ENCODE measurements around the gene NEK7.
A peak's percentile ranks its signal among the peaks of the same experiment; 100 is the strongest.
"Not testable (repeated sequence)": the region's sequence is repeated elsewhere in the genome, so short reads cannot be mapped to it uniquely, and the experiment has no call there.

Gene NEK7

DNA sequence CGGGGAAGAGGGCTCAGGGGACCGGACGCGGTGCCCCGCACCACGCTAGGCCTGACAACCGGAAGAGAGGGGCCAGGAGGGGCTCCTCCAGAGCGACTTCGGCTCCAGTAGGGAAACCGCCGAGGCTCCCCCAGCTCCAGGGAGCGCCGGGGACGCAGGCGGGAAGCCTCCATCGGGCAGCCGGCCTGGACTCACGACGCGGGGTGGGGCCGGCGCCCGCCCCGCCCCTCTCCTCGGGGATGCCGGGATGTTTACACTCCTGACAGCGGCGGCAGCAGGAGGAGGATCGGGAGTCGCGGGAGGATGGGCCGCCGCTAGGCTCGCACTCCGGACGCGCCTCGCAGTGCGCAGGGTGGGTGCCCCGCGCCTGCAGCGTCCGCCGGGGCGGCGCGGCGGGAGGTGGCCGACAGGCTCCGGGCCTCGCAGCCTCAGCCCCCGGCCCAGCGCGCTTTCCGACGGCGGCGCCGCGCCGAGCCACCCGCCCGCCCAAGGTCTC, at the start of gene NEK7:
Gene NEK7 (plus strand): TSS at position 254 of the 496 bp plus-strand sequence. CDS start 75,583 bp downstream, outside the sequence.
- DNase-seq: peak; percentile 61

- DNase-seq: no peak
These were observed 49.7 kb upstream of the NEK7 start for GRCh38 chr1:198107091-198107501.

- DNase-seq: no peak
These were observed 48.0 kb upstream of the NEK7 start for GRCh38 chr1:198108636-198109370.

DNA sequence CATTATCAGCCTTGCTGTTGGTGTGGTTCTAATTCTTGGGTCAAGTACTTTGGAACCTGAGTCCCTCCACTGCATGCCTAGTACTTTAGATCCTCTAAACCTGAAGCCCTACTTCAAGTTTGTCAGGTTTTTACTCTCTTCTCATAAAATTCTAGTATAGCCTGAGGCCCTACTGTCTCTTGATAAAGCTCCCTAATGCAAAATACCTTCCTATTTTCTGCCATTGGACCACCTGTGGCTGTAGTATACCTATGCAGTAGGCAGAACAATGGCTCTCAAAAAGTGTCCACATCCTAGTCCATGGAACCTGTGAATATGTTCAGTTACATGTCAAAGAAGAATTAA, 47.5 kb upstream of the NEK7 start:
- no peak for DNase-seq

GRCh38 chr1:198113342-198113750, 43.5 kb upstream of the NEK7 start:
- DNase-seq: no peak

- DNase-seq: no peak
These were observed 40.7 kb upstream of the NEK7 start for GRCh38 chr1:198116069-198116468.

- DNase-seq: no peak
These were observed 40.3 kb upstream of the NEK7 start for GRCh38 chr1:198116469-198116868.

- no peak for DNase-seq
These were observed 39.5 kb upstream of the NEK7 start for GRCh38 chr1:198117267-198117666.

DNA sequence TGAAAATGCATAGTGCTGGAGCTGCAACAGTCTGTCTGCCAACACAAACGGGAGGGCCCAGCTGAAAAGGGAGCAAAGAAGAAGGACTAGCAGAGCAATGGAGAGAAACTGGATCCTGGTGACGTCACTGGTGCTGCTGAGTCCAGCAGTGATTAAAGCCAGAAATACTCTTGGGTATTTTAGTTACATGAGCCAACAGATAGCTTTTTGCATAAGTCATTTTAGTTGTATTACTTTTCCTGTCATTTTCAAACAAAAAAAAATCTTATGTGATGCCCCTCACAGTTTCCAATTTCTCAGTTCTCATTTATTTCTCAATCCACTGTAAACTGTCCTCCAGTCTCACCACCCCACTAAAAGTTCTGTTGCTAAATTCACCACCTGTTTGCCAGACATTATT, 38.7 kb upstream of the NEK7 start:
- DNase-seq: no peak

GRCh38 chr1:198119906-198120305, 36.9 kb upstream of the NEK7 start:
- DNase-seq: no peak

- DNase-seq: no peak
These were observed 35.6 kb upstream of the NEK7 start for GRCh38 chr1:198121056-198121826.

DNA sequence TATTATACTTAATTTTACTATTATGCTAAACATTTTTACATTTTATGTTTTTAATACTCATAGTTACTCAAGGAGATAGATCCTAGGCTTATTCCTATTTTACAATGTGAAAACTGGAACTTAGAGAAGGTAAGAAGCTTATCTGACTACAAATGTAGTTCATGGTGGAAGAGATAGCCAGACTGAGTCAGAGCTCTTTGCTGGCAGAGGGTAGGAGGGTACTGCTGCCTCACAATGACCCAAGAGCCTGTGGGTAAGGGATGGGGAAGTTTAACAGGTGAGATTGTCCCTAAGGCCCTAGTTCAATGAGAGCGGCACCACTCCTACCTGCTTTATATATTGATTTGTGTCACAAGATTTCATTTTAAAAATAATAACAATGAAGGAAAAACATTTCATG, 34.1 kb upstream of the NEK7 start:
- no peak for DNase-seq

DNA sequence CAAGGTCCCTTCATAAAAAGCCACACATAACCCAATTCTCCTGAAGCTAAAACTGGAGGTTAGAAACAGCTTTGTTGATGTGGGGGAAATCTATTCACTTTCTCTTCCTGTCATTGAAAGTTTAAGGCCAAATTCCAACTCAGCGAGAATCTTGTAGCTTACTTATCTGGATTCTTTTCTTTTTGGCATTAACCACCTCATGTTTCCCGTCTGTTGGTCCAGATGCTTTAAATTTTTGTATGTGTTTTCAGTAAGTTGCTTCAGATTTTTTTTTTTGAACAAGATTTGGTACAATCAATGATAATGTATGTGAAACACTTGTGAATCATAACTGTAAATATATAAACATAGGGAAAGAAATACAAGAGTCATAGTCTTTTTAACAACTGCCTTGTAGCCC, 33.7 kb upstream of the NEK7 start:
- no peak for DNase-seq

DNA sequence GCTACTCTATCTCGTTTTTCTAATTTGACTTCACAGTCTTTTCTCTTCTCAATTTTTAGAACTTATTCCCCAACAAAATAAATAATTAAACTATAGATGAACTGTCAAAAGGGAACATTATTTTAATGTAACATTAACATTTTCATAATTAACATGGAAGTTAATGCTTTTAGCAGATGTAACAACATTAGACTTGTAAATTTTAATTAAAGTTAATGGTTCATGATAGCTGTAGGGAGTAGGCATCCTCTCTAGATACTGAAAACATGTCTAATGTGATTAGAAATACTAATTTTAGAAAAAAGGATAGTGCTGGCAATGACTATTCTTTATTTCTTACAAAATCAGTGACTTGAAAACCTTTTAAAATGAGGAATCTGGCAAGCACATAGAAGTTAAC, 32.1 kb upstream of the NEK7 start:
- DNase-seq: no peak

GRCh38 chr1:198125995-198126735, 30.6 kb upstream of the NEK7 start:
- DNase-seq: no peak

DNA sequence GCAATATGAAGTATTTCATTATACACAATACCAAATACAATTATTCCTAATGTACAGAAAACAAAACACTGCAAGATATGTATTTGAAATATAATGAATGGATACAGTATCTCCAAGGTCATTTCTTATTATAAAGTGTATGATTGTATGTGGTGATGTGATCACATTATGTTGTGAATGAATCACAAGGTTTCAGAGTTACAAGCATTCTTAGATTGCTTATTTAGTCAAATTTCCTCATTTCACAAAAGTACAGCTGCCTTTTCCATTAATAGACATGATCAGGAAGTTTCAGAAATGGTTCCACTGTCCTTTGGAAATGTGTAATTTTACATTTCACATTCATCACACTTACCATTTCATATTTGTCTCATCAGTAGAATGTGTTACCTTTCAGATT, 28.3 kb upstream of the NEK7 start:
- no peak for DNase-seq

- not testable (repeated sequence) for DNase-seq
These were observed 26.7 kb upstream of the NEK7 start for GRCh38 chr1:198130053-198130452.

GRCh38 chr1:198132060-198132781, 24.6 kb upstream of the NEK7 start:
- DNase-seq: no peak

GRCh38 chr1:198134252-198134651, 22.5 kb upstream of the NEK7 start:
- DNase-seq: no peak

DNA sequence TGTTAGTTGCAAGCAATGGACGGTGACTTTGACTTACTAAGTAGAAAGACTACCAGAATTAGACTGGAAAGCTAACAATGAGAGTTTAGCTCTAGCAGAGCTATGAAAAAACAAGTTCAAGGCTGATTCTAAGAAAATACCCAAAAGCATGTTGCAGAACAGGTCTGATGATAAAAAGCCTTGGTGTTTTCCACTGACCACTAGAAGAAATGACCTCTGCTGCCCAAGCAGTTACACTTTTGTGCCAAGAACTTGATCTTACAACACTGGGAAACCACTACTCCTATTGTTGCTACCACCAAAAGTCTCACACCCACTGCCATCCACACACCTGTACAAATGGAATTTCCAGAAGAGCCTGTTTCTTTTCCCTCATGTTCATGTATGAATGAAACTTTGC, 21.4 kb upstream of the NEK7 start:
- DNase-seq: no peak

- DNase-seq: no peak
These were observed 15.0 kb upstream of the NEK7 start for GRCh38 chr1:198141668-198142351.

DNA sequence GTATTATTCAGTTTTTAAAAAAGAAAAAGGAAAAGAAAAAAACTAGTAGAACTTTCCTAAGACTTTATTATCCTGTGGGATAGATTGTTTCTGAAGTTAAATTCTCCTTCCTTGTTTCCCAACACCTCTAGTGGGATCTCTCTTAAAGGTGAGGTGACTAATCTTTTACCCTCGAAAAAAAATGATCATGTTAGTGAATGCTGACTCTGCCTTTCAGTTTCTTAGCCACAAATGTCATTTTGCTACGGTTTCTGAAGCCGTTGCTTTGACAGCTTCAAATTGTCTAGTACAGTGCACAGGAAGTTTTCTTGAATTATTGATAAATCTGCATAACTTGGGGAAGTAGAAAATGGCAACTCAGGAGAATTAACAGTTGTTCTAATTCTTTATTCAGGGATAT, 13.0 kb upstream of the NEK7 start:
- no peak for DNase-seq
